NT2/D1 (cell line): Measurements from ENCODE around the gene ZNF850.

Experiments
- YY1 ChIP-seq: IDR thresholded peaks from 2 replicates; pipeline ENCODE4 v1.6.1; 2011; ENCODE audit not compliant: insufficient read length, insufficient read depth
- ZNF274 ChIP-seq: IDR thresholded peaks from 2 replicates; pipeline ENCODE4 v1.6.1; 2011; ENCODE audit warnings: mild to moderate bottlenecking, low read depth, low read length

- TF ChIP-seq ZNF274 (no peak), YY1 (no peak)
Observed at GRCh38 chr19:36687214-36688056, 85.2 kb downstream of the ZNF850 start, which contains the start of gene ZNF567.
